T-helper 1 cell (primary cell): ENCODE measurements around the gene HTN1.
"Not testable (repeated sequence)": the region's sequence is repeated elsewhere in the genome, so short reads cannot be mapped to it uniquely, and the experiment has no call there.

Experiments used
- DNase-seq, 5 donors: peaks; one replicate each; pipeline ENCODE4 v3.0.0-alpha.2; 2012 to 2020
- total RNA-seq, 4 donors: gene quantifications; one replicate each; lab custom pipeline; 2026; lab: John Stamatoyannopoulos, UW

The HTN1 gene
- 0 reads per million in 4 donors for total RNA-seq

DNA sequence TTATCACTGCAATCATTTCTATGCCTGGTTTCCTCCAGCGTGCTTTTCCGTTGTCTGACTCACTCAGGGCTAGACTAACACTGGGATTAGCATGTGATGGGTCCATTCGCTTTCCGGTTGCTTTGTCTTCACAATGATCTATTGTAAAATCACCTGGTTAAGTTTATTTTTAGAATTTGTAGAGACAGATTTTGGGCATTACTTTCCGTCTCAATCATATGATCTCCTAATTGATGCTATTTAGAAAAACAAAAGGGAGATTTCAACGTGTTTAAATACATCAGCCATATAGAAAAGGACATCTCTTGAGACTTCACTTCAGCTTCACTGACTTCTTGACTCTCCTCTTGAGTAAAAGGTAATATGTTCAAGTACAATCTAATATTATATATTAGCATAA is at the start of gene HTN1:
TSS of gene HTN1 (plus strand) at position 301 of the 400 bp plus-strand sequence. CDS start 2,639 bp downstream, outside the sequence.
- not testable (repeated sequence) for DNase-seq

DNA sequence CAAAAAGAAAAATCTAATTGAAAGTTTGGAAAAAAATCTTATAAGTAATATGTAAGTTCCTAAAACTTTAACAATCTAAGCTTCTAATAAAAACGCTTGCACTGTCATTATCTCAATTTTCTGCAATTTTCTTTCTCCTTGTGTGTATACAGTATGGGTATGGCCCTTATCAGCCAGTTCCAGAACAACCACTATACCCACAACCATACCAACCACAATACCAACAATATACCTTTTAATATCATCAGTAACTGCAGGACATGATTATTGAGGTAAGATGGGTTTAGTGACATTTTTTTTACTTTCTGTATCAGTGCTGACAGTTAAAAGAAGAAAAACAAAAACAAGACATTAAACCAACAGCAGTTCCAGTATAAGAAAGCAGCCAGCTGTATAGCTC is 49.5 kb upstream of the HTN1 start:
- DNase-seq = peak in 1 of 5 donors; percentile 2

DNA sequence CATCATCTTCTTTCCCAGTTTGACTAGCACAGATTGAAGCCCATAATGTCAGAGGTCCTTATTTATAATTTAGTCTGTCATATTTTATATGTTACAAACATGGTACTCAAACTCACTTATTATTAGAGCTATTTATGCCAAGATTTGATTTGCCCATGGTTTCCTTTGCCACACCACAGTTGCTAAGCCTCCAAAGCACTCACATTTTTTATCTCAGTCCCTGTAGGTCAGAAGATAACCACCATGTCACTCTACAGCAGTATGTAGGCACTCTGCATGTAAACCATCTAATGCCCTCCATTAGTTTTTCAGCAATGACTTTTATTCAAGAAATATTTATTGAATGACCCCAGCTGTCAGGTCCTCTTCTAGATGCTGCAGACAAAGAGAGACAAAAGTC is 47.7 kb upstream of the HTN1 start:
- no peak for DNase-seq

DNA sequence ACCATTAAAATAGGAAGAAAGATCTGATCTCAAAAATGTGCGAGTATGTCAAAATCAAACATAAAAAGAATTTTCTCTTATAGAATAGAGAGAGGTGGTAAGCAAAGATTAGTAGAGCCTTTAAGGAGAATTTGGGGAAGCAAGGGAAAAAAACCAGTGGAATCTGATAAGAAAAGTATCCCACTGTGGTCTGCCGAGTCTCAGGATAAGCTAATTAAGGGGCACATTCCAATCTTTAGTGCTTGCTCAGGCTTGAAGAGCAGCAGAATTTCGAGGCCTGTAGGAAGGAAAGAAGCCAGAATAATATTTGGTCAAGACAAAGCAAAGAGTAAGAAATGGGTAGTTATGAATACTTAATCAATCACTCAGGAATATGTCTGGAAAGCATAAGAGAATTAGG is 41.5 kb upstream of the HTN1 start:
- DNase-seq = no peak

DNA sequence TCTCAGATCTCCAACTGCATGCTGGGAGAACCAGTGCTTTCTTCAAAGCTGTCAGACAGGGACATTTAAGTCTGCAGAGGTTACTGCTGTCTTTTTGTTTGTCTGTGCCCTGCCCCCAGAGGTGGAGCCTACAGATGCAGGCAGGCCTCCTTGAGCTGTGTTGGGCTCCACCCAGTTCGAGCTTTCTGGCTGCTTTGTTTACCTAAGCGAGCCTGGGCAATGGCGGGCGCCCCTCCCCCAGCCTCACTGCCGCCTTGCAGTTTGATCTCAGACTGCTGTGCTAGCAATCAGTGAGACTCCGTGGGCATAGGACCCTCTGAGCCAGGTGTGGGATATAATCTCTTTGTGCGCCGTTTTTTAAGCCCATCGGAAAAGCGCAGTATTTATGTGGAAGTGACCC is 31.2 kb upstream of the HTN1 start:
- not testable (repeated sequence) for DNase-seq

DNA sequence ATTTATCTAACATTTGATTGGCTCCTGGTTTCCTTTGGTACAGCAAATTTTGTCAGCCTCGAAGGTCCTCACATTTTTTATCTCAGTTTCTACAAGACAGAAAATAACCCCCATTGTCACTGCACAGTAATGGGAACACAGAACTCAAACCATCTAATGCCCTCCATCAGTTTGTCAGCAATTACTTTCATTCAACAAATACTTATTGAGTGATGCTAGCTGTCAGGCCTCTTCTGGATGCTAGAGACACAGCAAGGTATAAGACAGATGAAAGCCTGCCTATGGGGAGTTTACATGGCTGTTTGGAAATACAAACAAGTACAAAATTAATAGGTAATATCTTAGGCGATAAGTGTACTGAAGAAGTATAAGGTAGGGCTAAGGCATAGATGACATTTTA is 27.0 kb upstream of the HTN1 start:
- DNase-seq = no peak

DNA sequence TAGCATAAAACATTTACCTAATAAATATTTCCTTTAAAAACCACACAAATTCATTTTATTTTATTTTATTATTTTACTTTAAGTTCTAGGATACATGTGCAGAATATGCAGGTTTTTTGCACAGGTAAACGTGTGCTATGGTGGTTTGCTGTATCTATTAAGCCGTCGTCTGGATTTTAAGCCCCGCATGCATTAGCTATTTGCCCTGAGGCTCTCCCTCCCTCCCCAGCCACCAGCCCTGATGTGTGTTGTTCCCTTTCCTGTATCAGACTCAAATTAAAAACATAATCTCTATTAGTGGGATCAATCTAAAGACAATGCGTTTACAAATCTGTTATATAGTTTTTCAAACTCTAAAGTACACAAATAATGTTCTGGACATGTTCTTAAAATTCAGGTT is 23.2 kb upstream of the HTN1 start:
- no peak for DNase-seq

DNA sequence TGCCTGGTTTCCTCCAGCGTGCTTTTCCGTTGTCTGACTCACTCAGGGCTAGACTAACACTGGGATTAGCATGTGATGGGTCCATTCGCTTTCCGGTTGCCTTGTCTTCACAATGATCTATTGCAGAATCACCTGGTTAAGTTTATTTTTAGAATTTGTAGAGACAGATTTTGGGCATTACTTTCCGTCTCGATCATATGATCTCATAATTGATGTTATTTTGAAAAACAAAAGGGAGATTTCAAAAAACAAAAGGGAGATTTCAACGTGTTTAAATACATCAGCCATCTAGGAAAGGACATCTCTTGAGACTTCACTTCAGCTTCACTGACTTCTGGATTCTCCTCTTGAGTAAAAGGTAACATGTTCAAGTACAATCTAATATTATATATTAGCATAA is 22.1 kb upstream of the HTN1 start, which contains the start of gene HTN3:
TSS of gene HTN3 (plus strand) at position 301 of the 400 bp plus-strand sequence. CDS start 2,282 bp downstream, outside the sequence.
- DNase-seq = not testable (repeated sequence)

DNA sequence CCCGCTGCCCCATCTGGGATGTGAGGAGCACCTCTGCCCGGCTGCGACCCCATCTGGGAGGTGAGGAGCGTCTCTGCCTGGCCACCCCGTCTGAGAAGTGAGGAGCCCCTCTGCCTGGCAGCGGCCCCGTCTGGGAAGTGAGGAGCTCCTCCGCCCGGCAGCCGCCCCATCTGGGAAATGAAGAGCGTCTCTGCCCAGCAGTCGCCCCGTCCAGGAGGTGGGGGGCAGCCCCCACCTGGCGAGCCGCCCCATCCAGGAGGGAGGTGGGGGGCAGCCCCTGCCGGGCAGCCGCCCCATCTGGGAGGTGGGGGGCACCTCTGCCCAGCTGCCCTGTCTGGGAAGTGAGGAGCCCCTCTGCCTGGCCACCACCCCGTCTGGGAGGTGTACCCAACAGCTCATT is 12.7 kb upstream of the HTN1 start:
- DNase-seq = not testable (repeated sequence)

DNA sequence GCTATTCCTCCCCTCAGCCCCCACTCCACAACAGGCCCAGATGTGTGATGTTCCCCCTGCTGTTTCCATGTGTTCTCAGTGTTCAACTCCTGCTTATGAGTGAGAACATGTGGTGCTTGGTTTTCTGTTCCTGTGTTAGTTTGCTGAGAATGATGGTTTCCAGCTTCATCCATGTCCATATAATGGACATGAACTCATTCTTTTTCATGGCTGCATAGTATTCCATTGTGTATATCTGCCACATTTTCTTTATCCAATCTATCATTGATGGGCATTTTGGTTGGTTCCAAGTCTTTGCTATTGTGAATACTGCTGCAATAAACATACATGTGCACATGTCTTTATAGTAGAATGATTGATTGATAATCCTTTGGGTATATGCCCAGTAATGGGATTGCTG is 10.3 kb upstream of the HTN1 start:
- not testable (repeated sequence) for DNase-seq

DNA sequence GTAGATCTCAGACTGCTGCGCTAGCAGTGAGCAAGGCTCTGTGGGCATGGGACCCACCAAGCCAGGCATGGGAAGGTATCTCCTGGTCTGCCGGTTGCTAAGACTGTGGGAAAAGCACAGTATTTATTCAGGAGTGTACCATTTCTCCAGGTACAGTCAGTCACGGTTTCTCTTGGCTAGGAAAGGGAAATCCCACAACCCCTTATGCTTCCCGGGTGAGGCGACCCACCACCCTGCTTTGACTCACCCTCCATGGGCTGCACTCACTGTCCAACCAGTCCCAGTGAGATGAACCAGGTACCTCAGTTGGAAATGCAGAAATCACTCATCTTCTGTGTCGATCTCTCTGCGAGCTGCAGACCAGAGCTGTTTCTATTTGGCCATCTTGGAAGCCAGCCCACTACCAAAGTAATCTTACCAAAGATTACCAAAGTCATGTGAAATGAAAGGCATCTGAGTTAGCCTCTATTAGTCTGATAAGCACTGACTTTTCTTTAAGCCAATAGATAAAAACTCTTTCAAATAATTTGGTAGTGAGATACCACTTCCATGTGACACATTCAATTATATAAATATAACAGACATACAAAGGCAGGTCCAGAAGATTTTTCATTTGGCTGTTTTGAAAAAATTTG is 8.5 kb upstream of the HTN1 start:
- DNase-seq = no peak

DNA sequence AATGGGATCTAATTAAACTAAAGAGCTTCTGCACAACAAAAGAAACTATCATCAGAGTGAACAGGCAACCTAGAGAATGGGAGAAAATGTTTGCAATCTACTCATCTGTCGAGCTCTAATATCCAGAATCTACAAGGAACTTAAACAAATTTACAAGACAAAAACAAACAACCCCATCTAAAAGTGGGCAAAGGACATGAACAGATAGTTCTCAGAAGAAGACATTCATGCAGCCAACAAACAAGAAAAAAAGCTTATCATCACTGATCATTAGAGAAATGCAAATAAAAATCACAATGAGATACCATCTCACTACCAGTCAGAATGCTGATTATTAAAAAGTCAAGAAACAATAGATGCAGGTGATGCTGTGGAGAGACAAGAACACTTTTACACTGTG is 6.3 kb downstream of the HTN1 start:
- DNase-seq = not testable (repeated sequence)

DNA sequence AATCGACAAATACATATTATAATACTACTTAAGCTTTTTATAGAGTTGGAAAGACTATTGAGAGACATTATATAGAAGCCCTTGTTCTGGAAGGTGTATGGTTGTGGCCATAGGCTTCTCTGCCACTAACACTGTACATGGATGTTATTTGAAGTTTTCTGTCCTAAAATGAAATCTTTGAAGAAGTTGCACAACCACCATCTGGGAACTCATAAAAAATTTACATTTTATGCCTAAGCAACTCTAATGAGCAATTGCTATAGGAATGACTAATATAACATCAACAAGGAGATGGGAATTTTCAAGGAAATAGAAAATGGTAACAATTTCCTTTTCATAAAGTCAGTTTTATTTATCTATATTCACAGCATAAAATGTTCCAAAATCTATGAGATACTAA is 7.4 kb downstream of the HTN1 start:
- DNase-seq = no peak

DNA sequence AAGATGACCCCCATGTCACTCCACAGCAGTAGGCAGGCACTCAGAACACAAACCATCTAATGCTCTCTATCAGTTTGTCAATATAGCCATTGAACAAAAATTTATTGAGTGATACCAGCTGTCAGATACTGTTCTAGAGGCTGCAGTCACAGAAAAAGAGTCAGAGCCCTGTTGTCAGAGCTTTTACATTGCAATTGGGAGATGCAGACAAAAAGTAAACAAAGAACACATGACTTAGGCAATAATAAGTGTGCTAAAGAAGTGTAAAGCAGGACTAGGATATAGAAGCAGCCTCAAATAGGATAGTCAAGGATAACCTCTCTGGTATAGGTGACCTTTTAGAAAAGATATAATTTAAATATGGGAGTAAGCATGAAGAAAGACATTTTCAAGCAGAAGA is 8.9 kb downstream of the HTN1 start:
- DNase-seq = no peak

DNA sequence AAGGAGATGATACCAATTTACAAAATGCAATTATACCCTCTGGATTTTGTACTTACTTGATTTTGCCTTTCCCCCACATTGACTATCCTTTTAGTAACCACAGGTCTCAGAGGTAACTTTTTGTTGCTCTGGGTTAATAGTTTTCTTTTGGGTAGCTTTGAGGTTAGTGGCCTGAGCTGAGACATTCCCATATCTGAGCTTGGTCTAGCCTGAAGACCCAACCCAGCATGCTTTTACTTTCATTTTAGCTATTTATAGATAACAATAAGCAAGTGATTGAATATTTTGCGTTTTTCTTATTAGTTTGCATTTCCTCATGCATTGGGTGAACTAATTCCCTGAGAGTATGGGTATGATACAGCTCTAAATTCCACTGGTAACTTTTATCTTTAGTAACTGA is 11.8 kb downstream of the HTN1 start:
- no peak for DNase-seq

DNA sequence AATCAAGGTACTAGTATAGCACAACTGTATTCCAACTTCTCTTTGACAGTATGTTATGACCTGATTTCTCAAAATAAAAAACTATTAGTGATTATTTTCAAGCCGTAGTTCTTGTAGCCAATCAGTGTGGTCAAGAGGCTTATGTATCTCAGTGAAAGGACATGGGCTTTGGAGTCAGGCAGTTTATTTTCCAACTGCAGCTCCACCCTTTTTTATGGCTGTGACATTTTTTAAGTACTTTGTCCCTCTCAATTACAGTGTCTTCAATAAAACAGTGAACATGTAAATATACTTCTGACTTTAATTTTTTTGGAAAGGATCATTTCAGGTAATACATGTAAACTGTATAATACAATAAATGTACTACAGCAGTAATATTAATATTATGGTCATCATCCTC is 30.0 kb downstream of the HTN1 start:
- no peak for DNase-seq

DNA sequence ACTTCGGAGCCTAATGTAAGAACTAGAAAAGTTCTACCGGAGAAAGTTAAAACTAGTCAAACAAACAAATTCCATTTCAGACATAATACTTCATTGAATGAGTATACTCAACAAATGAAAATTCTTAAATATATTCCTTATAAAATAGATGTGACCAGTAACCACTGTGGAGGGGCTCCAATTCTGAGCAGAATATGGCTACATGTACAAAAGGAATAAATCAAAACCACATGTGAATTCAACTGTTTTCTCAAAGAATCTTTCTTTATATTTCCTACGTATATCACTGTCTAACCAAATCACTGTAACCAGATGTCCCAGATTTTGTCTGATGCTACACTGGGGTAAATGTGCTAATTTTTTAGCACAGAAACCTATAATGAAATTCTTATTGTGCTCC is 49.0 kb downstream of the HTN1 start:
- no peak for DNase-seq
